ENCODE data around the gene APC2. TPM values are rescaled to one million over a fixed set of nuclear protein-coding genes. Genes with fewer than 3 reads are reported as not detected.

APC2 gene
- total RNA-seq, 1 experiment from 2014 or later, result 0.68 TPM

GRCh38 chr19:1522061-1522460 is 72.1 kb downstream of the APC2 start:
- no peaks in the 10 kb centered on the region for H3K4me1 ChIP-seq (ENCODE audit: insufficient read depth, low read length)
- no peak overlapping the region for H2BK15ac ChIP-seq (ENCODE audit: low read depth, low read length)
- no peak overlapping the region for H2BK20ac ChIP-seq (ENCODE audit: low read depth, low read length, poor library complexity, severe bottlenecking)
- H3K14ac ChIP-seq (ENCODE audit: insufficient read depth, low read length), result no peak overlapping the region
- peaks cover 16% of the 10 kb centered on the region; the same call in 1 of the 2 replicates for H3K27me3 ChIP-seq (ENCODE audit: insufficient read depth, low read length)
- no peak overlapping the region for H3K4me2 ChIP-seq (ENCODE audit: insufficient read depth, insufficient read length, low read length)
- no peak overlapping the region for H4K8ac ChIP-seq (replicated peaks; ENCODE audit: insufficient read length, low read depth, low read length)
- H3K18ac ChIP-seq (ENCODE audit: insufficient read length, low read depth, low read length), result no peak overlapping the region
- no peak overlapping the region for H3K27ac ChIP-seq (ENCODE audit: insufficient read length, low read depth, low read length)
- H2BK12ac ChIP-seq (ENCODE audit: insufficient read length, low read depth, low read length), result no peak overlapping the region
- H3K9me3 ChIP-seq (ENCODE audit: control insufficient read depth, low read depth, low read length), result no peaks in the 10 kb centered on the region
- TF ChIP-seq, protein P1, sequence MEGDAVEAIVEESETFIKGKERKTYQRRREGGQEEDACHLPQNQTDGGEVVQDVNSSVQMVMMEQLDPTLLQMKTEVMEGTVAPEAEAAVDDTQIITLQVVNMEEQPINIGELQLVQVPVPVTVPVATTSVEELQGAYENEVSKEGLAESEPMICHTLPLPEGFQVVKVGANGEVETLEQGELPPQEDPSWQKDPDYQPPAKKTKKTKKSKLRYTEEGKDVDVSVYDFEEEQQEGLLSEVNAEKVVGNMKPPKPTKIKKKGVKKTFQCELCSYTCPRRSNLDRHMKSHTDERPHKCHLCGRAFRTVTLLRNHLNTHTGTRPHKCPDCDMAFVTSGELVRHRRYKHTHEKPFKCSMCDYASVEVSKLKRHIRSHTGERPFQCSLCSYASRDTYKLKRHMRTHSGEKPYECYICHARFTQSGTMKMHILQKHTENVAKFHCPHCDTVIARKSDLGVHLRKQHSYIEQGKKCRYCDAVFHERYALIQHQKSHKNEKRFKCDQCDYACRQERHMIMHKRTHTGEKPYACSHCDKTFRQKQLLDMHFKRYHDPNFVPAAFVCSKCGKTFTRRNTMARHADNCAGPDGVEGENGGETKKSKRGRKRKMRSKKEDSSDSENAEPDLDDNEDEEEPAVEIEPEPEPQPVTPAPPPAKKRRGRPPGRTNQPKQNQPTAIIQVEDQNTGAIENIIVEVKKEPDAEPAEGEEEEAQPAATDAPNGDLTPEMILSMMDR (conservative IDR thresholded peaks at IDR 0.05), result no peak
- H2BK5ac ChIP-seq (ENCODE audit: insufficient read length, low read length), result no peak overlapping the region
- Mint-ChIP-seq H3K36me3 (ENCODE audit: insufficient read depth in 1 of 3, low read depth in 3 of 3) (no peaks in the 10 kb centered on the region), H3K27me3 (ENCODE audit: low read depth) (peaks cover 83% of the 10 kb centered on the region), H3K9me3 (peaks cover 0 to 6% of the 10 kb centered on the region in 2 experiments; a peak in 3 of 5 replicates), H3K4me3 (no peak overlapping the region), H3K4me1 (peaks cover 6 to 7% of the 10 kb centered on the region in 2 experiments; a peak in 3 of 4 replicates), H3K27ac (no peak overlapping the region)
- H3K9ac ChIP-seq (ENCODE audit: extremely low read depth, insufficient read length, low read length), result no peak overlapping the region
- H3K79me1 ChIP-seq (ENCODE audit: insufficient read depth, low read depth, low read length, poor library complexity, severe bottlenecking), result no peaks in the 10 kb centered on the region
- H3K4ac ChIP-seq (ENCODE audit: low read depth, low read length), result no peak overlapping the region
- H4K5ac ChIP-seq (ENCODE audit: insufficient read length, low read depth, low read length), result no peak overlapping the region
- H3K56ac ChIP-seq (ENCODE audit: insufficient read length, low read depth, low read length), result no peak overlapping the region
- H3K23ac ChIP-seq (ENCODE audit: insufficient read length, low read depth, low read length), result no peak overlapping the region
- no peak overlapping the region for H2BK120ac ChIP-seq (ENCODE audit: low read depth, low read length, poor library complexity, severe bottlenecking)
- H3K79me2 ChIP-seq (ENCODE audit: insufficient read depth, low read length), result no peaks in the 10 kb centered on the region
- no peak overlapping the region for H2AK5ac ChIP-seq (ENCODE audit: insufficient read length, low read length)
- no peak overlapping the region for H2AFZ ChIP-seq (ENCODE audit: low read length)
- no CpG with 5 or more reads among the region's 10 CpGs for WGBS (ENCODE audit: extremely low coverage, insufficient read length, low lambda C conversion rate)
- H4K91ac ChIP-seq (ENCODE audit: insufficient read length, low read depth, low read length), result no peak overlapping the region
- H3T11ph ChIP-seq (ENCODE audit: low read length), result no peak overlapping the region
- no peak for DNase-seq
- H4K20me1 ChIP-seq (ENCODE audit: control insufficient read depth, insufficient read depth, insufficient read length), result peaks cover 3% of the 10 kb centered on the region
- peaks cover 2% of the 10 kb centered on the region for H3K23me2 ChIP-seq (ENCODE audit: insufficient read length, low read depth, low read length, poor library complexity, severe bottlenecking)
